ENCODE measurements around the gene FPR1. TPM values are rescaled to one million over a fixed set of nuclear protein-coding genes. Genes with fewer than 3 reads are reported as not detected.

Gene FPR1
- total RNA-seq, 1 experiment from 2014 or later, result 6.2 TPM

GRCh38 chr19:51794885-51795490 lies 43.3 kb upstream of the FPR1 start, which contains the start of gene FPR3:
TSS of gene FPR3 (plus strand) at chr19:51795157. CDS start at chr19:51823749, 28,592 bp downstream.
- BruUV-seq (replicated peaks), result no TSS peak
- DNase-seq (ENCODE audit: unreplicated experiment), result no peak
- CTCF ChIA-PET, result interaction anchor here (0.6 to 2.2 kb wide), 3 partner anchors 10 to 17 kb away, joined by 3 to 11 read pairs (median 7); no protein-coding TSS in a partner anchor
- Mint-ChIP-seq H3K4me1 (ENCODE audit: insufficient read depth, unreplicated experiment) (peaks cover 13% of the 10 kb centered on the region), H3K27me3 (ENCODE audit: insufficient read depth, unreplicated experiment) (no peaks in the 10 kb centered on the region), H3K4me3 (ENCODE audit: unreplicated experiment) (no peak within 1 kb of the TSS), H3K36me3 (ENCODE audit: insufficient read depth, unreplicated experiment) (no peaks in the 10 kb centered on the region), H3K9me3 (ENCODE audit: unreplicated experiment) (peaks cover 11% of the 10 kb centered on the region), H3K27ac (ENCODE audit: low read depth, unreplicated experiment) (no peak within 1 kb of the TSS)
- TF ChIP-seq, protein P1, sequence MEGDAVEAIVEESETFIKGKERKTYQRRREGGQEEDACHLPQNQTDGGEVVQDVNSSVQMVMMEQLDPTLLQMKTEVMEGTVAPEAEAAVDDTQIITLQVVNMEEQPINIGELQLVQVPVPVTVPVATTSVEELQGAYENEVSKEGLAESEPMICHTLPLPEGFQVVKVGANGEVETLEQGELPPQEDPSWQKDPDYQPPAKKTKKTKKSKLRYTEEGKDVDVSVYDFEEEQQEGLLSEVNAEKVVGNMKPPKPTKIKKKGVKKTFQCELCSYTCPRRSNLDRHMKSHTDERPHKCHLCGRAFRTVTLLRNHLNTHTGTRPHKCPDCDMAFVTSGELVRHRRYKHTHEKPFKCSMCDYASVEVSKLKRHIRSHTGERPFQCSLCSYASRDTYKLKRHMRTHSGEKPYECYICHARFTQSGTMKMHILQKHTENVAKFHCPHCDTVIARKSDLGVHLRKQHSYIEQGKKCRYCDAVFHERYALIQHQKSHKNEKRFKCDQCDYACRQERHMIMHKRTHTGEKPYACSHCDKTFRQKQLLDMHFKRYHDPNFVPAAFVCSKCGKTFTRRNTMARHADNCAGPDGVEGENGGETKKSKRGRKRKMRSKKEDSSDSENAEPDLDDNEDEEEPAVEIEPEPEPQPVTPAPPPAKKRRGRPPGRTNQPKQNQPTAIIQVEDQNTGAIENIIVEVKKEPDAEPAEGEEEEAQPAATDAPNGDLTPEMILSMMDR (IDR thresholded peaks at IDR 0.05; ENCODE audit: unreplicated experiment), result no peak
- intact Hi-C loops (cut with micrococcal nuclease), result loop anchor here (10.0 kb wide), 1 partner anchor 690 kb away; the partner anchor contains the start of gene CTU1
- POLR2A ChIA-PET, result no interaction called here

DNA sequence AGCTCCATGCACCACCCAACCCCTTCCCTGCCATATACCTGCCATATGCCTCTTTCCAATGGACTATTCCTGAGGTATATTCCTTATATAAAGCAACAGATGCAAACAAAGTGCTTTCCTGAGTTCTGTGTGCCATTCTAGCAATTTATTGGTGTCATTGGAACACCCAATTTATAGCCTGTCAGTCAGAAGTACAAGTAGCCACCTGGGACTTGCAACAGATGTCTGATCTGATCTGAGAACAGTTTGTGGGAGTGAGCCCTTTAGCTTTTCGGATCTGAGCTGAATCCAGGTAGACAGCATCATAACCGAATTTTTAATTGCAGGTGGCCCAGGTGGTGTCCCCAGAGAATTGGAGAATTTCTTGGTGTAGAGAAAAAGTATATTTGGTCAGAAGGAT lies 42.3 kb upstream of the FPR1 start:
- Mint-ChIP-seq H3K4me1 (ENCODE audit: insufficient read depth, unreplicated experiment) (peaks cover 6% of the 10 kb centered on the region), H3K4me3 (ENCODE audit: unreplicated experiment) (no peak overlapping the region), H3K27me3 (ENCODE audit: insufficient read depth, unreplicated experiment) (no peaks in the 10 kb centered on the region), H3K27ac (ENCODE audit: low read depth, unreplicated experiment) (no peak overlapping the region), H3K9me3 (ENCODE audit: unreplicated experiment) (peaks cover 11% of the 10 kb centered on the region), H3K36me3 (ENCODE audit: insufficient read depth, unreplicated experiment) (no peaks in the 10 kb centered on the region)
- ChIA-PET POLR2A (interaction anchor here (0.9 kb wide), 1 partner anchor 12 kb away, joined by 3 read pairs; no protein-coding TSS in a partner anchor), CTCF (interaction anchor here (1.0 kb wide), 1 partner anchor 137 kb away, joined by 4 read pairs; no protein-coding TSS in a partner anchor)
- intact Hi-C loops (cut with micrococcal nuclease), result loop anchor here (10.0 kb wide), 1 partner anchor 689 kb away; the partner anchor contains the start of gene CTU1
- TF ChIP-seq, protein P1 (IDR thresholded peaks at IDR 0.05; ENCODE audit: unreplicated experiment), result no peak
- DNase-seq (ENCODE audit: unreplicated experiment), result no peak
- no TSS peak for BruUV-seq (replicated peaks)

DNA sequence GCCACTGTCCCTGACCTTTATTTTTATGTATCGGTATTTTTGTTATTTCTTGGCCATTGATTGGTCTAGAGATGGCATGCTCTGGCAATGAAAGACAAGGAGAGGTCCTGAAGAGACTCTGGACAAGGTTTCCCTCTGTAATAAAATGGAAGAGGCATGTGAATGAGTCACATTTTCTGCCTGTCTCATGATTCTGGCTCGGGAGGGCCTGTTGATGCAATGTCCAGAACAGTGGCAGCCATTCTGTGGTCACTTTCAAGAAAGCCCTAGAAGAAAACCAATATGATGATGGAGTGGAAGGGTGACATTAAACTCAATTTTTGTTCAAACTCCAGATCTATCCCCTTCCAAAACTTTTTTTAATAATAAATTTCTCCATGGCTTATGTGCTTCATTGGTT lies 41.3 kb upstream of the FPR1 start:
- no TSS peak for BruUV-seq (replicated peaks)
- intact Hi-C loops (cut with micrococcal nuclease), result loop anchor here (10.0 kb wide), 1 partner anchor 688 kb away; the partner anchor contains the start of gene CTU1
- Mint-ChIP-seq H3K27me3 (ENCODE audit: insufficient read depth, unreplicated experiment) (no peaks in the 10 kb centered on the region), H3K4me1 (ENCODE audit: insufficient read depth, unreplicated experiment) (peaks cover 5% of the 10 kb centered on the region), H3K9me3 (ENCODE audit: unreplicated experiment) (peaks cover 11% of the 10 kb centered on the region), H3K27ac (ENCODE audit: low read depth, unreplicated experiment) (no peak overlapping the region), H3K4me3 (ENCODE audit: unreplicated experiment) (no peak overlapping the region), H3K36me3 (ENCODE audit: insufficient read depth, unreplicated experiment) (no peaks in the 10 kb centered on the region)
- DNase-seq (ENCODE audit: unreplicated experiment), result no peak
- ChIA-PET POLR2A (interaction anchor here (0.8 kb wide), 1 partner anchor 41 kb away, joined by 4 read pairs; the partner anchor contains the start of gene FPR1), CTCF (interaction anchor here (0.7 to 0.8 kb wide), 2 partner anchors 83 to 86 kb away, joined by 3 to 5 read pairs; no protein-coding TSS in a partner anchor)
- TF ChIP-seq, protein P1 (IDR thresholded peaks at IDR 0.05; ENCODE audit: unreplicated experiment), result no peak

- H3K36me3 Mint-ChIP-seq (ENCODE audit: insufficient read depth, unreplicated experiment), result no peaks in the 10 kb centered on the region
- no TSS peak for BruUV-seq (replicated peaks)
- peaks cover 7% of the 10 kb centered on the region for H3K9me3 Mint-ChIP-seq (ENCODE audit: unreplicated experiment)
- H3K4me3 Mint-ChIP-seq (ENCODE audit: unreplicated experiment), result no peak overlapping the region
- peaks cover 5% of the 10 kb centered on the region for H3K4me1 Mint-ChIP-seq (ENCODE audit: insufficient read depth, unreplicated experiment)
- intact Hi-C loops (cut with micrococcal nuclease), result loop anchor here (5.0 to 10.0 kb wide), 2 partner anchors 197 to 764 kb away; partner anchors contain the start of gene KLK11
- no peak for DNase-seq (ENCODE audit: unreplicated experiment)
- ChIA-PET POLR2A (interaction anchor here (0.6 to 1.3 kb wide), 2 partner anchors 10 to 170 kb away, joined by 3 read pairs; no protein-coding TSS in a partner anchor), CTCF (interaction anchor here (0.5 to 1.1 kb wide), 10 partner anchors 11 to 228 kb away, joined by 3 to 6 read pairs (median 3); no protein-coding TSS in a partner anchor)
- H3K27ac Mint-ChIP-seq (ENCODE audit: low read depth, unreplicated experiment), result no peak overlapping the region
- TF ChIP-seq, protein P1 (IDR thresholded peaks at IDR 0.05; ENCODE audit: unreplicated experiment), result no peak
- no peaks in the 10 kb centered on the region for H3K27me3 Mint-ChIP-seq (ENCODE audit: insufficient read depth, unreplicated experiment)
These were observed 37.5 kb upstream of the FPR1 start for GRCh38 chr19:51789061-51789795.

All from MCF 10A (cell line).